Fibroblast of mammary gland (primary cell): ENCODE measurements around the gene ZNF415.
A peak's percentile ranks its signal among the peaks of the same experiment; 100 is the strongest.

ENCODE experiments used
- DNase-seq: peaks from one replicate; pipeline ENCODE4 v3.0.0-alpha.2; 2010; ENCODE audit warnings: low read depth
- H3K4me3 ChIP-seq: 2 replicates; pipeline ENCODE4 v1.5.1; 2011; ENCODE audit warnings: low read depth, mild to moderate bottlenecking, low read length, moderate library complexity; ENCODE audit not compliant: control insufficient read depth
- TF ChIP-seq, protein P1 (sequence below): conservative IDR thresholded peaks from 2 replicates; pipeline ENCODE4 v1.5.1; 2011; ENCODE audit warnings: low read depth, low read length, inconsistent platforms; ENCODE audit not compliant: control insufficient read depth, insufficient read depth

ZNF415 gene

DNA sequence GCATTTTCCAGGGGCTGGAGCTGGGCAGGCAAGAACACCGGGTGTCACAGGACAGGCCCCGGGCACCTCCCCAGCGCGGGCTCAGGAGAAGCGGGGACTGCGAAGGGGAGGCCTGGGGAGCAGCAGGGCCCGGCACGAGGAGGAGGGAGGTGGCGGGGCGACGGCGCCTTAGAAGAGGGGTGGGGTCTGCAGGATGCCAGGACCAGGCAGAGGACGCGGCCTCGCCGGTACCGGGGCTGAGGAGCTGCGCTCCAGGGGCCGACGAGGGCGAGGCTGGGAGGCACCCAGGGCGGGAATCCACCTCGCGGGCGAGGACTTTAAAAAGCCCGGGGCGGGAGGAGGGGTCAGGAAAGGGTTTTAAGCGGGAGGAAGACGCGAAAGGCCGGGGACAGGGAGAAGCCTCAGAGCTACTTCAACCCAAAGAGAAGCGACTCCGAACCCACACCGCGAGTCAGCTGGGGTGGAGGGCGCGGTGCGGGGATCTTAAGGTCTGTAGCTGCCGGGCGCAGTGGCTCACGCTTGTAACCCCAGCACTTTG is 25.5 kb upstream of the ZNF415 start:
- DNase-seq, result peak; percentile 15
- H3K4me3 ChIP-seq, result peak overlapping the region; percentile 67
- TF ChIP-seq, protein P1, sequence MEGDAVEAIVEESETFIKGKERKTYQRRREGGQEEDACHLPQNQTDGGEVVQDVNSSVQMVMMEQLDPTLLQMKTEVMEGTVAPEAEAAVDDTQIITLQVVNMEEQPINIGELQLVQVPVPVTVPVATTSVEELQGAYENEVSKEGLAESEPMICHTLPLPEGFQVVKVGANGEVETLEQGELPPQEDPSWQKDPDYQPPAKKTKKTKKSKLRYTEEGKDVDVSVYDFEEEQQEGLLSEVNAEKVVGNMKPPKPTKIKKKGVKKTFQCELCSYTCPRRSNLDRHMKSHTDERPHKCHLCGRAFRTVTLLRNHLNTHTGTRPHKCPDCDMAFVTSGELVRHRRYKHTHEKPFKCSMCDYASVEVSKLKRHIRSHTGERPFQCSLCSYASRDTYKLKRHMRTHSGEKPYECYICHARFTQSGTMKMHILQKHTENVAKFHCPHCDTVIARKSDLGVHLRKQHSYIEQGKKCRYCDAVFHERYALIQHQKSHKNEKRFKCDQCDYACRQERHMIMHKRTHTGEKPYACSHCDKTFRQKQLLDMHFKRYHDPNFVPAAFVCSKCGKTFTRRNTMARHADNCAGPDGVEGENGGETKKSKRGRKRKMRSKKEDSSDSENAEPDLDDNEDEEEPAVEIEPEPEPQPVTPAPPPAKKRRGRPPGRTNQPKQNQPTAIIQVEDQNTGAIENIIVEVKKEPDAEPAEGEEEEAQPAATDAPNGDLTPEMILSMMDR, result no peak

DNA sequence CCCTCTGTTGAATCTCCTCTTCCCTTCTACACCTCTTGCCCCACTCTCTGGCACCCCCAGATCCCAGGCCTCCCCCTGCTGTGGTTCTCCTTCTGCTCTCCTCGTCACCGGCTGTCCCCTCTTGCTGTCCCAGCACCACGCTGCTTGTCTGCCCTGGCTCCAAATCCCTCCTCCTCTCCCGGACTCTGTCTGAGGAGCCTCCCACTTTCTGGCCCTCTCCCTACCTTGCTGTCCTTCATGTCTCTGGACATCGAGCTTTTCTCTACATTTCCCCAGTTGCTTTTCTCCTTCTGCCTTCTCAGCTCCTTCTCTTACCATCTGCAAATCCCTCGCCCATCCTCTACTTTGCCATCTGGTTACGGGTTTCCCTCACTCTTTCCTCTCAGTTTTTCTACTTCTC is 24.9 kb upstream of the ZNF415 start:
- peak overlapping the region; percentile 67 for H3K4me3 ChIP-seq
- TF ChIP-seq, protein P1, result no peak
- DNase-seq, result peak; percentile 12

DNA sequence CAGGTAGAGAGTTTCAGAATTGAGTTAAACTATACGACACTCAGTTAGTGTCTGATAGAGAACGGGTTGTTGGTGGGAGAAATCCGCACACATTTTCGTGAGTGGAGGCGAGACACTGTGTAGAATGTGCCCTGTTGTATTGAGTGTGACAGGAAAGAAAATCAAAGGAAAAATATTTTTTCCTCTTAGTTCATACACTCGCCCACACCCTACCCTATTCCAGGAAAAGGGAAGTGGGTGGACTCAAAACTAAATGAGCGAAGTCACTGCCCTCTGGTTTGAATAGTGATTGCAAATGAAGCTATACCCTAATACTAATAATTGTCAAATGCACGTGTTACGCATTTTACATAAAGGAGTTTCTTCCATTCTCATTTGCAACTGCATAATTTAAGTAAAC is 24.1 kb upstream of the ZNF415 start:
- H3K4me3 ChIP-seq, result no peak overlapping the region

DNA sequence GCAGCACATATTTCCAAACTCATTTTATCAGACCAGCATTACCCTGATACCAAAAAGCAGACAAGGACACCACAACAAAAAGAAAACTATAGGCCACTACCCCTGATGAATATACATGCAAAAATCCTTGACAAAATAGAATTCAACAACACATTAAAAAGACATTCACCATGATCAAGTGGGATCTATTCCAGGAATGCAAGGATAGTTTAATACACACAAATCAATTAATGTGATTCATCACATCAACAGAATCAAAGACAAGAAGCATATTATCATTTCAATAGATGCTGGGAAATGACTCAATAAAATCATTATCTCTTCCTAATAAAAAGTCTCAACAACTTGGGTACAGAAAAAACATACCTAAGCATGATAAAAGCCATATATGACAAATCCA is 14.9 kb upstream of the ZNF415 start:
- DNase-seq, result no peak
- TF ChIP-seq, protein P1, result no peak
- no peak overlapping the region for H3K4me3 ChIP-seq

More for the DNA sequence above, 24.1 kb upstream of the ZNF415 start:
- TF ChIP-seq, protein P1, result no peak
- no peak for DNase-seq

DNA sequence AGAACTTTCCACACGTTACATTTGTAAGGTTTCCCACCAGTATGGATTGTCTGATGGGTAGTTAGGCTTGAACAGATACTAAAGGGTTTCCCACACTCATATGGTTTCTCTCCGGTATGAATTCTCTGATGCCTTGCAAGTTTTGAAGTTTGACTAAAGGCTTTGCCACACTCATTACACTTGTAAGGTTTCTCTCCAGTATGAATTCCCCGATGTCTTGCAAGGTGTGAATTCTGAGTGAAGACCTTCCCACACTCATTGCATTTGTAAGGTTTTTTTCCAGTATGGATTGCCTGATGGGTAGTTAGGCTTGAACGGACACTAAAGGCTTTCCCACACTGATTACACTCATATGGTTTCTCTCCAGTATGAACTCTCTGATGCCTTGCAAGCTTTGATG is 7.6 kb upstream of the ZNF415 start:
- DNase-seq, result no peak
- H3K4me3 ChIP-seq, result no peak overlapping the region
- TF ChIP-seq, protein P1, result no peak

DNA sequence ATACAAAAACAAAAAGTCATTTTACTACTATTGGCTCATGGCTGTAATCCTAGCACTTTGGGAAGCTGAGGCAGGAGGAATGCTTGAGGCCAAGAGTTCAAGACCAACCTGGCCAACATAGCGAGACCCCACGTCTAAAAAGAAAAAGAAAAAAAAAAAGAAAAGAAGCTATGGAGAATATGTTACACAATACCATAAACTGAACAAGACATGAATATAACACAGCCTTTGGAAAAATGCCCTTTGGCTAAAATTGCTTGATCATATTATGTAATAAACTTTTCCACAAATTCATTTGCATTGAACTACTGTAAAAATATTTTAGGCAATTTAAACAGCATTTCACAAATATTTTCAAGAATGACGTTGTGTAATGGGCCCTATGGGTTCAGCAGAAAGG is 3.7 kb upstream of the ZNF415 start:
- no peak overlapping the region for H3K4me3 ChIP-seq
- TF ChIP-seq, protein P1, result no peak

DNA sequence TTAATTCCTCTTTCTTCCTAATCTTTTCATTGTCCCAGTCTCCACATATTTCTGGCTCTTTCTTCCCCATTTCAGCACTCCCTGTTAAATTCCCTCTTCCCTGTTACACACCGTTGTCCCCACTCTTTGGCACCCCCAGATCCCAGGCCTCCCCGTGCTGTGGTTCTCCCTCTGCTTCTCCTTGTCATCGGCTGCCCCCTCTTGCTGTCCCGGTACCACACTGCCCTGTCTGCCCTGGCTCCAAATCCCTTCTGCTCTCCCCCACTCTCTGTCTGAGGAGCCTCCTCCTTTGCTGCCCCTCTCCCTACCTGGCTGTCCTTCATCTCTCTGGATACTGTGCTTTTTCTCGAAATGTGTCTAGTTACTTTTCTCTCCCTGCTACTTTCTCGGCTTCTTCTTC is 983 bp downstream of the ZNF415 start:
- H3K4me3 ChIP-seq, result peak overlapping the region; percentile 54
- TF ChIP-seq, protein P1, result no peak
- DNase-seq, result no peak

More for the DNA sequence above, 3.7 kb upstream of the ZNF415 start:
- no peak for DNase-seq
